ENCODE results near the gene ZNF362. TPM values are rescaled to one million over a fixed set of nuclear protein-coding genes. Genes with fewer than 3 reads are reported as not detected.
A peak's percentile ranks its signal among the peaks of the same experiment; 100 is the strongest.

Gene ZNF362
- 13.8 and 14.6 TPM in 2 replicates for total RNA-seq

- Mint-ChIP-seq H3K4me3 (peak within 1 kb of the TSS; percentile 92), H3K27me3 (ENCODE audit: insufficient read depth) (peaks cover 11% of the 10 kb centered on the region), H3K36me3 (ENCODE audit: low read depth) (peaks cover 4% of the 10 kb centered on the region), H3K9me3 (peaks cover 3% of the 10 kb centered on the region), H3K27ac (peak within 1 kb of the TSS; percentile 98), H3K4me1 (ENCODE audit: low read depth) (peaks cover 32% of the 10 kb centered on the region)
- intact Hi-C loops (cut with micrococcal nuclease): loop anchor here (1.0 to 5.0 kb wide), 5 partner anchors 41 to 158 kb away; partner anchors contain the start of gene TRIM62
- DNase-seq (ENCODE audit: low spot score): peak; percentile 61
Measured at GRCh38 chr1:33256471-33257206, at the start of gene ZNF362. TSS of gene ZNF362 (plus strand) at chr1:33256492. CDS start at chr1:33270575, 14,083 bp downstream.

- H3K27ac Mint-ChIP-seq: no peak overlapping the region
- H3K4me1 Mint-ChIP-seq (ENCODE audit: low read depth): no peaks in the 10 kb centered on the region
- peaks cover 25% of the 10 kb centered on the region for H3K27me3 Mint-ChIP-seq (ENCODE audit: insufficient read depth)
- no peak for DNase-seq (ENCODE audit: low spot score)
- no peak overlapping the region for H3K4me3 Mint-ChIP-seq
- peaks cover 4% of the 10 kb centered on the region for H3K9me3 Mint-ChIP-seq
- no peaks in the 10 kb centered on the region for H3K36me3 Mint-ChIP-seq (ENCODE audit: low read depth)
- intact Hi-C loops (cut with micrococcal nuclease): no loop called here
Measured at GRCh38 chr1:33211972-33212371, 44.3 kb upstream of the ZNF362 start.

GRCh38 chr1:33219886-33220661 is 36.2 kb upstream of the ZNF362 start:
- no peaks in the 10 kb centered on the region for H3K36me3 Mint-ChIP-seq (ENCODE audit: low read depth)
- no peak overlapping the region for H3K4me3 Mint-ChIP-seq
- DNase-seq (ENCODE audit: low spot score): no peak
- intact Hi-C loops (cut with micrococcal nuclease): no loop called here
- peaks cover 17% of the 10 kb centered on the region for H3K27me3 Mint-ChIP-seq (ENCODE audit: insufficient read depth)
- H3K27ac Mint-ChIP-seq: no peak overlapping the region
- no peaks in the 10 kb centered on the region for H3K4me1 Mint-ChIP-seq (ENCODE audit: low read depth)
- peaks cover 17% of the 10 kb centered on the region for H3K9me3 Mint-ChIP-seq

- Mint-ChIP-seq H3K27ac (no peak overlapping the region), H3K36me3 (ENCODE audit: low read depth) (no peaks in the 10 kb centered on the region), H3K9me3 (peaks cover 21% of the 10 kb centered on the region)
Measured at GRCh38 chr1:33220676-33221384, 35.5 kb upstream of the ZNF362 start.

GRCh38 chr1:33221385-33221758 is 34.9 kb upstream of the ZNF362 start:
- H3K4me3 Mint-ChIP-seq: no peak overlapping the region
- peaks cover 21% of the 10 kb centered on the region for H3K9me3 Mint-ChIP-seq
- no peaks in the 10 kb centered on the region for H3K4me1 Mint-ChIP-seq (ENCODE audit: low read depth)
- peaks cover 20% of the 10 kb centered on the region for H3K27me3 Mint-ChIP-seq (ENCODE audit: insufficient read depth)
- intact Hi-C loops (cut with micrococcal nuclease): no loop called here
- H3K36me3 Mint-ChIP-seq (ENCODE audit: low read depth): no peaks in the 10 kb centered on the region
- no peak for DNase-seq (ENCODE audit: low spot score)
- H3K27ac Mint-ChIP-seq: no peak overlapping the region

More at GRCh38 chr1:33220676-33221384, 35.5 kb upstream of the ZNF362 start:
- H3K4me3 Mint-ChIP-seq: no peak overlapping the region
- no peak for DNase-seq (ENCODE audit: low spot score)
- no peaks in the 10 kb centered on the region for H3K4me1 Mint-ChIP-seq (ENCODE audit: low read depth)
- intact Hi-C loops (cut with micrococcal nuclease): no loop called here
- peaks cover 20% of the 10 kb centered on the region for H3K27me3 Mint-ChIP-seq (ENCODE audit: insufficient read depth)

- no peaks in the 10 kb centered on the region for H3K4me1 Mint-ChIP-seq (ENCODE audit: low read depth)
- intact Hi-C loops (cut with micrococcal nuclease): no loop called here
- peaks cover 18% of the 10 kb centered on the region for H3K27me3 Mint-ChIP-seq (ENCODE audit: insufficient read depth)
- H3K36me3 Mint-ChIP-seq (ENCODE audit: low read depth): no peaks in the 10 kb centered on the region
- H3K4me3 Mint-ChIP-seq: no peak overlapping the region
- H3K9me3 Mint-ChIP-seq: peaks cover 21% of the 10 kb centered on the region
- H3K27ac Mint-ChIP-seq: no peak overlapping the region
- DNase-seq (ENCODE audit: low spot score): no peak
Measured at GRCh38 chr1:33222381-33222780, 33.9 kb upstream of the ZNF362 start.

- intact Hi-C loops (cut with micrococcal nuclease): no loop called here
- no peaks in the 10 kb centered on the region for H3K36me3 Mint-ChIP-seq (ENCODE audit: low read depth)
- H3K4me3 Mint-ChIP-seq: no peak overlapping the region
- DNase-seq (ENCODE audit: low spot score): no peak
- H3K27me3 Mint-ChIP-seq (ENCODE audit: insufficient read depth): peaks cover 18% of the 10 kb centered on the region
- H3K4me1 Mint-ChIP-seq (ENCODE audit: low read depth): no peaks in the 10 kb centered on the region
- peaks cover 21% of the 10 kb centered on the region for H3K9me3 Mint-ChIP-seq
- H3K27ac Mint-ChIP-seq: no peak overlapping the region
Measured at GRCh38 chr1:33224166-33224707, 32.1 kb upstream of the ZNF362 start.

- no peak overlapping the region for H3K4me3 Mint-ChIP-seq
- peaks cover 21% of the 10 kb centered on the region for H3K9me3 Mint-ChIP-seq
- H3K36me3 Mint-ChIP-seq (ENCODE audit: low read depth): no peaks in the 10 kb centered on the region
- no peak for DNase-seq (ENCODE audit: low spot score)
- H3K27me3 Mint-ChIP-seq (ENCODE audit: insufficient read depth): peaks cover 19% of the 10 kb centered on the region
- intact Hi-C loops (cut with micrococcal nuclease): no loop called here
- H3K27ac Mint-ChIP-seq: no peak overlapping the region
- no peaks in the 10 kb centered on the region for H3K4me1 Mint-ChIP-seq (ENCODE audit: low read depth)
Measured at GRCh38 chr1:33225586-33225985, 30.7 kb upstream of the ZNF362 start.

- Mint-ChIP-seq H3K4me3 (no peak overlapping the region), H3K27me3 (ENCODE audit: insufficient read depth) (peaks cover 16% of the 10 kb centered on the region), H3K4me1 (ENCODE audit: low read depth) (no peaks in the 10 kb centered on the region), H3K27ac (no peak overlapping the region), H3K9me3 (peaks cover 15% of the 10 kb centered on the region), H3K36me3 (ENCODE audit: low read depth) (no peaks in the 10 kb centered on the region)
- no peak for DNase-seq (ENCODE audit: low spot score)
- intact Hi-C loops (cut with micrococcal nuclease): no loop called here
Measured at GRCh38 chr1:33228935-33229487, 27.3 kb upstream of the ZNF362 start.

- Mint-ChIP-seq H3K4me3 (no peak overlapping the region), H3K27me3 (ENCODE audit: insufficient read depth) (peaks cover 6% of the 10 kb centered on the region), H3K4me1 (ENCODE audit: low read depth) (no peaks in the 10 kb centered on the region), H3K36me3 (ENCODE audit: low read depth) (no peaks in the 10 kb centered on the region), H3K9me3 (no peaks in the 10 kb centered on the region), H3K27ac (no peak overlapping the region)
- DNase-seq (ENCODE audit: low spot score): no peak
- intact Hi-C loops (cut with micrococcal nuclease): no loop called here
Measured at GRCh38 chr1:33231166-33231565, 25.1 kb upstream of the ZNF362 start.

- no peak for DNase-seq (ENCODE audit: low spot score)
- no peak overlapping the region for H3K27ac Mint-ChIP-seq
- intact Hi-C loops (cut with micrococcal nuclease): no loop called here
- H3K4me1 Mint-ChIP-seq (ENCODE audit: low read depth): peaks cover 5% of the 10 kb centered on the region
- H3K36me3 Mint-ChIP-seq (ENCODE audit: low read depth): no peaks in the 10 kb centered on the region
- H3K4me3 Mint-ChIP-seq: no peak overlapping the region
- H3K27me3 Mint-ChIP-seq (ENCODE audit: insufficient read depth): peaks cover 6% of the 10 kb centered on the region
- H3K9me3 Mint-ChIP-seq: no peaks in the 10 kb centered on the region
Measured at GRCh38 chr1:33232716-33233115, 23.6 kb upstream of the ZNF362 start.

GRCh38 chr1:33234131-33234530 is 22.2 kb upstream of the ZNF362 start:
- intact Hi-C loops (cut with micrococcal nuclease): no loop called here
- no peak overlapping the region for H3K4me3 Mint-ChIP-seq
- H3K27ac Mint-ChIP-seq: no peak overlapping the region
- H3K9me3 Mint-ChIP-seq: no peaks in the 10 kb centered on the region
- H3K36me3 Mint-ChIP-seq (ENCODE audit: low read depth): no peaks in the 10 kb centered on the region
- no peak for DNase-seq (ENCODE audit: low spot score)
- peaks cover 6% of the 10 kb centered on the region for H3K4me1 Mint-ChIP-seq (ENCODE audit: low read depth)
- peaks cover 6% of the 10 kb centered on the region for H3K27me3 Mint-ChIP-seq (ENCODE audit: insufficient read depth)

Measured in activated T-helper 1 cell treated with anti-CD3 and anti-CD28 coated beads, Interleukin-12 subunit alpha, Interleukin-12 subunit beta, Interleukin-2, Interleukin-4 antibody, amounts not matched to agents 30 ng/mL and 10 ng/mL and 1 ng/mL, durations not matched to agents 14 hours and 24 hours and 36 hours (primary cell).